HG02610 (cell line): ENCODE results near the gene RAP1GAP.

Experiments used
- ATAC-seq: cut with Tn5 transposase; IDR thresholded peaks from one replicate; pipeline ENCODE4 v1.9.1; 2021; ENCODE audit warnings: mild to moderate bottlenecking, moderate library complexity; ENCODE audit not compliant: unreplicated experiment

Gene RAP1GAP

GRCh38 chr1:21630571-21631343 is 38.4 kb downstream of the RAP1GAP start:
- ATAC-seq, result no peak

- ATAC-seq, result no peak
These were observed 39.2 kb downstream of the RAP1GAP start for GRCh38 chr1:21629971-21630370.

GRCh38 chr1:21628798-21629393 is 40.3 kb downstream of the RAP1GAP start:
- no peak for ATAC-seq

GRCh38 chr1:21626921-21627339 is 42.2 kb downstream of the RAP1GAP start:
- no peak for ATAC-seq

GRCh38 chr1:21625390-21626190 is 43.6 kb downstream of the RAP1GAP start:
- ATAC-seq, result no peak

GRCh38 chr1:21624571-21625389 is 44.4 kb downstream of the RAP1GAP start:
- no peak for ATAC-seq

- no peak for ATAC-seq
These were observed 45.7 kb downstream of the RAP1GAP start for GRCh38 chr1:21623410-21623961.

GRCh38 chr1:21622466-21623315 is 46.5 kb downstream of the RAP1GAP start:
- ATAC-seq, result no peak

- no peak for ATAC-seq
These were observed 47.3 kb downstream of the RAP1GAP start for GRCh38 chr1:21621761-21622436.

- ATAC-seq, result no peak
These were observed 48.1 kb downstream of the RAP1GAP start for GRCh38 chr1:21621051-21621450.

- no peak for ATAC-seq
These were observed 48.7 kb downstream of the RAP1GAP start for GRCh38 chr1:21620496-21620895.

- ATAC-seq, result no peak
These were observed 49.1 kb downstream of the RAP1GAP start for GRCh38 chr1:21620011-21620410.

- ATAC-seq, result no peak
These were observed 49.7 kb downstream of the RAP1GAP start for GRCh38 chr1:21619375-21619947.

GRCh38 chr1:21618561-21619374 is 50.4 kb downstream of the RAP1GAP start:
- ATAC-seq, result no peak

- ATAC-seq, result no peak
These were observed 51.1 kb downstream of the RAP1GAP start for GRCh38 chr1:21618059-21618458.

- ATAC-seq, result no peak
These were observed 51.9 kb downstream of the RAP1GAP start for GRCh38 chr1:21617126-21617738.

- ATAC-seq, result no peak
These were observed 52.8 kb downstream of the RAP1GAP start for GRCh38 chr1:21616372-21616771.
